K562 (cell line): ENCODE data around the gene DBNDD1. TPM values are rescaled to one million over a fixed set of nuclear protein-coding genes. Genes with fewer than 3 reads are reported as not detected.

Source experiments
- BHLHE40 ChIP-seq: IDR thresholded peaks from 2 replicates; pipeline ENCODE4 v1.6.1; 2011; ENCODE audit warnings: low read length, improper control_type of control experiment
- E2F3 ChIP-seq: fragments of 250-450 bp; sonication (Bioruptor Pico); IDR thresholded peaks from 2 replicates; pipeline ENCODE4 v1.4.0; 2020; ENCODE audit warnings: mild to moderate bottlenecking
- NR3C1 ChIP-seq: sonication (generic); formaldehyde crosslinking; IDR thresholded peaks from 2 replicates; pipeline ENCODE4 v1.8.1; 2022; ENCODE audit warnings: missing genetic modification reagents
- PCBP1 ChIP-seq: fragments of 200-400 bp; formaldehyde crosslinking; IDR thresholded peaks from 2 replicates; pipeline ENCODE4 v1.6.1; 2018; ENCODE audit warnings: mild to moderate bottlenecking, low read depth, low read length; ENCODE audit not compliant: poor library complexity, severe bottlenecking
- PHF21A ChIP-seq: fragments of 450-650 bp; IDR thresholded peaks from 2 replicates; pipeline ENCODE4 v1.6.1; 2017; ENCODE audit warnings: low read depth, borderline replicate concordance
- SMAD3 ChIP-seq: fragments of 450-650 bp; formaldehyde crosslinking; conservative IDR thresholded peaks from 2 replicates; pipeline ENCODE4 v1.4.0; 2020; ENCODE audit warnings: mild to moderate bottlenecking
- SMARCC2 ChIP-seq: fragments of 450-650 bp; IDR thresholded peaks from 2 replicates; pipeline ENCODE4 v1.6.1; 2017; ENCODE audit warnings: antibody characterized with exemption, moderate library complexity, mild to moderate bottlenecking, low read depth
- SNIP1 ChIP-seq: fragments of 450-650 bp; IDR thresholded peaks from 2 replicates; pipeline ENCODE4 v1.7.1; 2017; ENCODE audit warnings: low read depth, mild to moderate bottlenecking
- TAF7 ChIP-seq: fragments of 450-650 bp; IDR thresholded peaks from 2 replicates; pipeline ENCODE4 v1.6.1; 2016; ENCODE audit warnings: missing genetic modification characterization, missing compliant biosample characterization
- ZKSCAN1 ChIP-seq: fragments of 150-350 bp; IDR thresholded peaks from 2 replicates; pipeline ENCODE4 v1.6.1; 2016; ENCODE audit warnings: low read depth, low read length
- ZNF41 ChIP-seq: fragments of 250-450 bp; sonication (Bioruptor Pico); conservative IDR thresholded peaks from 2 replicates; pipeline ENCODE4 v1.4.0; 2020; ENCODE audit warnings: mild to moderate bottlenecking
- ZNF696 ChIP-seq: fragments of 250-450 bp; sonication (Bioruptor Pico); conservative IDR thresholded peaks from 2 replicates; pipeline ENCODE4 v1.4.0; 2020; ENCODE audit warnings: mild to moderate bottlenecking, moderate library complexity
- polyA plus RNA-seq, 8 experiments: library from polyadenylated mRNA; depleted of rRNA in 4 of 8; stranded (reverse) in 5 of 8; unstranded in 3 of 8; fragments of >200 nt; fragmentation: Nextera tagmentation in 2 of 8; fragmentation: Illumina TruSeq in 1 of 8; extraction: Ambion mirVana in 2 of 8; extraction: Trizol in 1 of 8; gene quantifications; 2 replicates each; pipeline versions ENCODE4 v1.2.1 to v1.2.3, GENCODE V29; 2011 to 2014; ENCODE audit warnings: inconsistent platforms in 1 of 8, missing spikeins in 1 of 8
- total RNA-seq, 7 experiments: library from RNA; depleted of rRNA in 6 of 7; stranded (reverse); fragments of >200 nt in 6 of 7; fragmentation: Illumina TruSeq in 2 of 7; extraction: Trizol in 2 of 7; gene quantifications; 2 replicates each; pipeline versions ENCODE4 v1.2.1 to v1.2.3, GENCODE V29; 2011 to 2021; ENCODE audit warnings: low replicate concordance in 1 of 7
- TF ChIP-seq, protein P1 (sequence below): IDR thresholded peaks from 2 replicates; pipeline ENCODE4 v1.6.1; 2014; ENCODE audit warnings: antibody characterized with exemption
- TF ChIP-seq, protein P2 (sequence below): fragments of 250-450 bp; sonication (Bioruptor Pico); IDR thresholded peaks from 2 replicates; pipeline ENCODE4 v1.8.0; 2022; ENCODE audit warnings: moderate library complexity, mild to moderate bottlenecking, inconsistent platforms
- TF ChIP-seq, protein P3 (sequence below): sonication (generic); formaldehyde crosslinking; IDR thresholded peaks from 2 replicates; pipeline ENCODE4 v1.8.0; 2022; ENCODE audit warnings: mild to moderate bottlenecking, low read depth, missing genetic modification reagents
- TF ChIP-seq, protein P4 (sequence below): fragments of 250-450 bp; sonication (Bioruptor Pico); IDR thresholded peaks from 2 replicates; pipeline ENCODE4 v1.4.0; 2020; ENCODE audit warnings: borderline replicate concordance
- TF ChIP-seq, protein P5 (sequence below): sonication (generic); formaldehyde crosslinking; IDR thresholded peaks from 2 replicates; pipeline ENCODE4 v1.8.1; 2022; ENCODE audit warnings: missing genetic modification reagents
- TF ChIP-seq, protein P6 (sequence below): fragments of 450-650 bp; IDR thresholded peaks from 2 replicates; pipeline ENCODE4 v1.6.1; 2016
- TF ChIP-seq, protein P7 (sequence below): fragments of 250-450 bp; sonication (Bioruptor Pico); IDR thresholded peaks from 2 replicates; pipeline ENCODE4 v1.5.0; 2021

Gene DBNDD1
- total and polyA plus RNA-seq, 9 of the 15 experiments (the other 6 are each of a cell fraction or from before 2014, with no cell fraction given), result 0.55 to 13.0 (median 5.8) TPM

DNA sequence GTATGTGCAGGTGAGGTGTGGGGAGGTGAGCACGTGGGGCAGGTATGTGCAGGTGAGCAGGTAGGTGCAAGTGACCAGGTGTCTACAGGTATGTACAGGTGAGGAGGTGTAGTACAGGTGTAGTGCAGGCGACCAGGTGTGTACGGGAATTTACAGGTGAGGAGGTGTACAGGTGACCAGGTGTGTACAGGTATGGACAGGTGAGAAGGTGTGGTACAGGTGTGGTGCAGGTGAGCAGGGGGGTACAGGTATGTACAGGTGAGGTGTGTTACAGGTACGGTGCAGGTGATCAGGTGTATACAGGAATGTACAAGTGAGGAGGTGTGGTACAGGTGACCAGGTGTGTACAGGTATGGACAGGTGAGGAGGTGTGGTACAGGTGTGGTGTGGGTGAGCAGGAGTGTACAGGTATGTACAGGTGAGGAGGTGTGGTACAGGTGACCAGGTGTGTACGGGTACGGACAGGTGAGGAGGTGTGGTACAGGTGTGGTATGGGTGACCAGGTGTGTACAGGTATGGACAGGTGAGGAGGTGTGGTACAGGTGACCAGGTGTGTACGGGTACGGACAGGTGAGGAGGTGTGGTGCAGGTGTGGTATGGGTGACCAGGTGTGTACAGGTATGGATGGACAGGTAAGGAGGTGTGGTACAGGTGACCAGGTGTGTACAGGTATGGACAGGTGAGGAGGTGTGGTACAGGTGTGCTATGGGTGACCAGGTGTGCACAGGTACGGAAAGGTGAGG lies 12.8 kb upstream of the DBNDD1 start (continued):
- TF ChIP-seq, protein P1, sequence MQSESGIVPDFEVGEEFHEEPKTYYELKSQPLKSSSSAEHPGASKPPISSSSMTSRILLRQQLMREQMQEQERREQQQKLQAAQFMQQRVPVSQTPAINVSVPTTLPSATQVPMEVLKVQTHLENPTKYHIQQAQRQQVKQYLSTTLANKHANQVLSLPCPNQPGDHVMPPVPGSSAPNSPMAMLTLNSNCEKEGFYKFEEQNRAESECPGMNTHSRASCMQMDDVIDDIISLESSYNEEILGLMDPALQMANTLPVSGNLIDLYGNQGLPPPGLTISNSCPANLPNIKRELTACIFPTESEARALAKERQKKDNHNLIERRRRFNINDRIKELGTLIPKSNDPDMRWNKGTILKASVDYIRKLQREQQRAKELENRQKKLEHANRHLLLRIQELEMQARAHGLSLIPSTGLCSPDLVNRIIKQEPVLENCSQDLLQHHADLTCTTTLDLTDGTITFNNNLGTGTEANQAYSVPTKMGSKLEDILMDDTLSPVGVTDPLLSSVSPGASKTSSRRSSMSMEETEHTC, result no peak
- TF ChIP-seq, protein P2, sequence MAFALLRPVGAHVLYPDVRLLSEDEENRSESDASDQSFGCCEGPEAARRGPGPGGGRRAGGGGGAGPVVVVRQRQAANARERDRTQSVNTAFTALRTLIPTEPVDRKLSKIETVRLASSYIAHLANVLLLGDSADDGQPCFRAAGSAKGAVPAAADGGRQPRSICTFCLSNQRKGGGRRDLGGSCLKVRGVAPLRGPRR (CRISPR knock-in tag), result no peak
- TF ChIP-seq, protein P3, sequence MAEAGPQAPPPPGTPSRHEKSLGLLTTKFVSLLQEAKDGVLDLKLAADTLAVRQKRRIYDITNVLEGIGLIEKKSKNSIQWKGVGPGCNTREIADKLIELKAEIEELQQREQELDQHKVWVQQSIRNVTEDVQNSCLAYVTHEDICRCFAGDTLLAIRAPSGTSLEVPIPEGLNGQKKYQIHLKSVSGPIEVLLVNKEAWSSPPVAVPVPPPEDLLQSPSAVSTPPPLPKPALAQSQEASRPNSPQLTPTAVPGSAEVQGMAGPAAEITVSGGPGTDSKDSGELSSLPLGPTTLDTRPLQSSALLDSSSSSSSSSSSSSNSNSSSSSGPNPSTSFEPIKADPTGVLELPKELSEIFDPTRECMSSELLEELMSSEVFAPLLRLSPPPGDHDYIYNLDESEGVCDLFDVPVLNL (CRISPR knock-in tag), result no peak
- TF ChIP-seq PCBP1 (no peak), ZNF41 (CRISPR knock-in tag) (no peak), E2F3 (CRISPR knock-in tag) (no peak), ZNF696 (CRISPR knock-in tag) (no peak), NR3C1 (CRISPR knock-in tag) (no peak), BHLHE40 (no peak), ZKSCAN1 (no peak), SMAD3 (CRISPR knock-in tag) (no peak), TAF7 (tag) (no peak), PHF21A (no peak), SMARCC2 (no peak), SNIP1 (no peak)
- TF ChIP-seq, protein P4, sequence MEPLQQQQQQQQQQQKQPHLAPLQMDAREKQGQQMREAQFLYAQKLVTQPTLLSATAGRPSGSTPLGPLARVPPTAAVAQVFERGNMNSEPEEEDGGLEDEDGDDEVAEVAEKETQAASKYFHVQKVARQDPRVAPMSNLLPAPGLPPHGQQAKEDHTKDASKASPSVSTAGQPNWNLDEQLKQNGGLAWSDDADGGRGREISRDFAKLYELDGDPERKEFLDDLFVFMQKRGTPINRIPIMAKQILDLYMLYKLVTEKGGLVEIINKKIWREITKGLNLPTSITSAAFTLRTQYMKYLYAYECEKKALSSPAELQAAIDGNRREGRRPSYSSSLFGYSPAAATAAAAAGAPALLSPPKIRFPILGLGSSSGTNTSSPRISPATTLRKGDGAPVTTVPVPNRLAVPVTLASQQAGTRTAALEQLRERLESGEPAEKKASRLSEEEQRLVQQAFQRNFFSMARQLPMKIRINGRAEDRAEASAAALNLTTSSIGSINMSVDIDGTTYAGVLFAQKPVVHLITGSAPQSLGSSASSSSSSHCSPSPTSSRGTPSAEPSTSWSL, result no peak
- TF ChIP-seq, protein P5, sequence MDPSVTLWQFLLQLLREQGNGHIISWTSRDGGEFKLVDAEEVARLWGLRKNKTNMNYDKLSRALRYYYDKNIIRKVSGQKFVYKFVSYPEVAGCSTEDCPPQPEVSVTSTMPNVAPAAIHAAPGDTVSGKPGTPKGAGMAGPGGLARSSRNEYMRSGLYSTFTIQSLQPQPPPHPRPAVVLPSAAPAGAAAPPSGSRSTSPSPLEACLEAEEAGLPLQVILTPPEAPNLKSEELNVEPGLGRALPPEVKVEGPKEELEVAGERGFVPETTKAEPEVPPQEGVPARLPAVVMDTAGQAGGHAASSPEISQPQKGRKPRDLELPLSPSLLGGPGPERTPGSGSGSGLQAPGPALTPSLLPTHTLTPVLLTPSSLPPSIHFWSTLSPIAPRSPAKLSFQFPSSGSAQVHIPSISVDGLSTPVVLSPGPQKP (CRISPR knock-in tag), result no peak
- TF ChIP-seq, protein P6, sequence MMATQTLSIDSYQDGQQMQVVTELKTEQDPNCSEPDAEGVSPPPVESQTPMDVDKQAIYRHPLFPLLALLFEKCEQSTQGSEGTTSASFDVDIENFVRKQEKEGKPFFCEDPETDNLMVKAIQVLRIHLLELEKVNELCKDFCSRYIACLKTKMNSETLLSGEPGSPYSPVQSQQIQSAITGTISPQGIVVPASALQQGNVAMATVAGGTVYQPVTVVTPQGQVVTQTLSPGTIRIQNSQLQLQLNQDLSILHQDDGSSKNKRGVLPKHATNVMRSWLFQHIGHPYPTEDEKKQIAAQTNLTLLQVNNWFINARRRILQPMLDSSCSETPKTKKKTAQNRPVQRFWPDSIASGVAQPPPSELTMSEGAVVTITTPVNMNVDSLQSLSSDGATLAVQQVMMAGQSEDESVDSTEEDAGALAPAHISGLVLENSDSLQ, result no peak
- TF ChIP-seq, protein P7, sequence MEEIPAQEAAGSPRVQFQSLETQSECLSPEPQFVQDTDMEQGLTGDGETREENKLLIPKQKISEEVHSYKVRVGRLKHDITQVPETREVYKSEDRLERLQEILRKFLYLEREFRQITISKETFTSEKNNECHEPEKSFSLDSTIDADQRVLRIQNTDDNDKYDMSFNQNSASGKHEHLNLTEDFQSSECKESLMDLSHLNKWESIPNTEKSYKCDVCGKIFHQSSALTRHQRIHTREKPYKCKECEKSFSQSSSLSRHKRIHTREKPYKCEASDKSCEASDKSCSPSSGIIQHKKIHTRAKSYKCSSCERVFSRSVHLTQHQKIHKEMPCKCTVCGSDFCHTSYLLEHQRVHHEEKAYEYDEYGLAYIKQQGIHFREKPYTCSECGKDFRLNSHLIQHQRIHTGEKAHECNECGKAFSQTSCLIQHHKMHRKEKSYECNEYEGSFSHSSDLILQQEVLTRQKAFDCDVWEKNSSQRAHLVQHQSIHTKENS (CRISPR knock-in tag), result no peak
